GM21515 (cell line): ENCODE measurements around the gene RAMACL.

ENCODE experiments used
- ATAC-seq: cut with Tn5 transposase; IDR thresholded peaks from one replicate; pipeline ENCODE4 v1.9.1; 2021; ENCODE audit not compliant: unreplicated experiment

The RAMACL gene

GRCh38 chr6:166580076-166581050 lies 6.1 kb downstream of the RAMACL start:
- ATAC-seq: no peak

- ATAC-seq: no peak
Measured at GRCh38 chr6:166579237-166579850, 7.1 kb downstream of the RAMACL start.

DNA sequence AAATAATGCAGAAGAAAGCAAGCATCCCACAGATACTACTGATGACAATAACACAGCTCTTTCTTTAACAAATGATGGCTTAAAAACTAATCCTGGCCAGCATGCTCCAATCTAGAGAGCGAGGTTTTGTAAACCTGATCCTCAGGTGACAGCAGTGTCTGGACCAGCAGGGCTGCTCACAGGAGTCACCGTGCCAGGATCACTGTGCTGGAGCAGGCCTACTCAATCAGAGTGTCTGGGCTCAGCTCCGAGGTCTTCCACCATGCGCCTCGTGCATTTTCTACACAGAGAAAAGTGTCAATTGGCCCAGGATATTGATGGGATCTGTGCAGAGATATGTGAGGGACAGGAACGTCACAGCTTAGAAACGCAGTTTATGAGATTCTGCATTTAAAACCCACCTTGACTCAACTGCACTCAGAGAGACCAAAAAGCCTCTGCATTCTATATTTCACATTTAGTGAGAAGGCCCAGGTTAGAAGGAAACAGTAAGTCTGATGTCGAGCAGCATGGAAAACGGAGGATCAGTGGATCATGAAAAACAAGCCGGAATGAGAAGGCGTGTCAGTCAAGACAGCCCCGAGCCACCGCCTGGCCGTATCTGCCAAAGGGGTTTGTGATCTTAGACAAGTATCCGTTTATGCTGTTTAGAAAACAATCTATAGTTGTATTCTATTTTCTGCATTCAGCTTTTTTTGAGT lies 7.8 kb downstream of the RAMACL start:
- no peak for ATAC-seq

- ATAC-seq: no peak
Measured at GRCh38 chr6:166575205-166575604, 11.3 kb downstream of the RAMACL start.

- ATAC-seq: no peak
Measured at GRCh38 chr6:166573511-166574216, 12.8 kb downstream of the RAMACL start.

DNA sequence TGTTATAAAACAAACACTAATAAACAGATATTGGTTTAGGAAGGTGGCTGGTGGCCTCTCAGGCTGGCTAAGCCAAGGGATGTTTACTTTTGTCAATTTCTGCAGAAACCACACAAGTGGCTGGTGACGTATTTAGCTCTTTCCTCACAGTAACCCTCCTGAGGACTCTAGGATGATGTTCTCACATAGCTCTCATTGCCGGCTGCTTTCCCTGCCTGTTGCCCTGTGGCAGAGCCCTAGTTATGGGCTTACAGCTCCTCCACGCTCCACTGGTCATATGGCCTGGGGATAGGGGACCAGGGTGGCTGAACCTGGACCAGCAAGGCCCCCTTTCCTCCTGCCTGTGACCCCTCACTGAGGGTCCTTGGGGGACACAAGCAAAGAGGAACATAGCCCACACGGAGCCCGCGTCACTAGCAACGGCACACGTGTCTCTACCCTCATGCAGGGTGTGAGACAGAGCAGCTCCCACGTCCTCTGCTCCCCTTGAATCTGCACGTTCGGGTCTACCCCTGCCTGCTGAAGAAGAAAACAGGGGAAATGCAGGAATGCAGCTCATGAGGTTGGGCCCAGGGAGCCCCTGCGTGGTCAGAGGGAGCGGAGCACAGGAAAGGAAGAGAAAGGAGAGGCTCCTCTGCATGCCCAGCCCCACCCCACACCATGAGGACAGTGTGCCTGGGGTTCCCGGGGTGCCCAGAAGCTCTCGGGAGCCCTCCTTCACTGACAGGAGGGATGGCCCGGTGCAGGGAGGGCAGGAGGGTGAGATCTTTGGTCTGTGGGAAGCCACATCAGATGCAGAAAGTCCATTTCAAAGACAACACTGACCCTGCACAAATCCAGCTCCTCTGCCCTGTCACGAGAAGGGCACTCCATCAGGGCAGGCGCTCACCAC lies 13.9 kb downstream of the RAMACL start:
- no peak for ATAC-seq

- no peak for ATAC-seq
Measured at GRCh38 chr6:166570929-166571713, 15.4 kb downstream of the RAMACL start.

DNA sequence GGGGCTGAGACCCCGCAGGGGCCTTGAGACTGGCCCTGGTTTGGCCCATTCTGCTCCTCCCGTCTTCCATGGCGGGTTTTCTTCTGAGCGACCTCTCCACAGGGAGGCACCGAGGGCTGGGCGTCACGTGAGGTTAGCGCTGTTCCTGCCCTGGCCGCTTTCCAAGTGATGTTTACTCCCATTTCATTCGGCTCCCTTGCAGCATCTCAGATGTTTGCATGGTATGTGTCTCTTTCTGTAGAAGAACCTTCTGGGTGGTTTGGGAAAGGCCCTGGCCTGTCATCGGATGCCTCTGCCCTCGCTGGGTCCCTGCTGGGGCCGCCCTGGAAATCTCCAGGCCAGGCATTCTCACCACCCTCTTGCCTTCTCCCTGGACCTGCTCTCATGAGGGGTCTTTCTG lies 17.3 kb downstream of the RAMACL start:
- ATAC-seq: no peak

- no peak for ATAC-seq
Measured at GRCh38 chr6:166567813-166568212, 18.7 kb downstream of the RAMACL start.

DNA sequence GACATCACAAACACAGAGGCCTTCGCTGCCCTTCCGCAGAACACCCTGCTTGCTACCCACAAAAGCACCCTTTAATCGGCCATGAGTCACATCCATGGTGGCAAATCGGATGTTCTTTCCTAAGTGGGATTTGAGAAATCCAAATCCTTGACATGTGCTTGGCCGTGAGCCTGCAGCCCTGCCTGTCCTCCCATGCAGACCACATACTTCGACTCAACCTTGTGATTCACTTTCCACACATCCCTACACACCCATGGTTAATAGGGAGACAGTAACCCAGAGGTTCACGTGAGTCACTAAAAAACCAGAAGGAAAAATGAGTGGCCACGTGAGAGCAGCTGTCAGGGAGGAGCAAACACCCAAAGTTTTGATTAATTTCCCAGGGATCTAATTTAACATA lies 19.4 kb downstream of the RAMACL start:
- ATAC-seq: no peak

DNA sequence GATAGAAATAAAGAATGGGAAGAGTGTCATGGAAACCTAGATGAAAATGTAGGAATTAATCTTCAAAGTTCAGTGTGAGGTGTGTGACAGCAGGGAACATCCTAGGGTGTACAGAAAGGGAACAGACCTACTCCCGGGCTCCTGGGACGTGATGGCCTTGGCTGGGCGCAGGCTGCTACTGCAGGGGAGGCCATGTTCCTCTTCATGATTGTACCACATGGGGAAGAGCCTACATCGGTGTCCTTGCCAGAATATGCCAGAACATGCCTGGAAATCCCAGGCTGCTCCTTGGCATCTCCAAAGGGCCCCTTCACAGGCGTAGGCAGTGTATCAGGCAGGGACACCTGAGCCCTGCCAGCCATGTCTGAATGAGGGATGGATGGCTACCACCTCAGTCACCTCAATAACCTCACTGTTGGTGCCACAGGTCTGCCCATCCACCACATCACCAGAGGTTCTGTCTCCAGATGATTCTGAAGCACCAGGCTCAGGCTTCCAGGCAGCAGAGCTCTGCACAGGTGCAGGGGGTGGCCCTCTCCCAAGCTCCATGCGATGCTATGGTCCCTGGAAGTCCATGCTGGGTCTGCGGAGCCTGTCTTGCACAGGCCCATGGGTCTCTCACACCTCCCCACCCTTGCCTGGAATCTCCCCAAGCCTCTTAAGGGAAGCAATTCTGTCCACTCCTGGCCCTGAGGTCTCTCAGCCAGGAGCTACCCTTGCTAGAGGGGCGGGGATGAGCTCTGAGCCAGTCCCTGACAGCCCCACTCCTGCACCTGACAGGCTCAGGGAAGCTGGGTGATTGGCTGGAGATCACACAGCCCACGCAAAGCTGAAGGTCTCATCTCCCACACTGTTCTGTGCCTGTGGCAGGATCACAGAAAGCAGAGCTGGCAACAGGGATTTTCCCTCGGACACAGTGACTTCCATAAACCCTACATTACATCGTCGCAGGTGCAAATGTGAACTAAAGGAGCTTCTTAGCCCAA lies 20.2 kb downstream of the RAMACL start:
- no peak for ATAC-seq

- ATAC-seq: no peak
Measured at GRCh38 chr6:166565084-166565967, 21.2 kb downstream of the RAMACL start.

DNA sequence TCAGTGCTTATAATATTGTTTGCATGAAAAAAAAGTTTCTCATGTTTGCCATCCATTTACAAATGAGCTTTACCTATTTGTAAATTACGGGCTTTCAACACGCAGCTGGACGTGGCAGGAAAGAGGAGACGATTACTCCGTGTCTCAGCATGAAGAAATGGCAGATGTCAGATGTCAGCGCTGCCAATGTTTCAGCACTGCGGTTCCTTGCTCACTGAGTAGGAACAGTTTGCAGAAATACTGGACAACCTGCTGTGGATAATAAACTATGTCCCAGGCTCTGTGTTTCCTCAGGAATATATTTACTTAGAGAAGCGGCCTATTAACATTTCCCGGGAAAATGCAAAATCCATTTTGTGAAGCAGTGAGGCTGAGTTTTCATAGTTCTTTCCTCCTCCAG lies 22.7 kb downstream of the RAMACL start:
- ATAC-seq: no peak

- no peak for ATAC-seq
Measured at GRCh38 chr6:166563200-166563599, 23.3 kb downstream of the RAMACL start.

- ATAC-seq: no peak
Measured at GRCh38 chr6:166562726-166563125, 23.8 kb downstream of the RAMACL start.

- ATAC-seq: no peak
Measured at GRCh38 chr6:166561771-166562359, 24.6 kb downstream of the RAMACL start.

DNA sequence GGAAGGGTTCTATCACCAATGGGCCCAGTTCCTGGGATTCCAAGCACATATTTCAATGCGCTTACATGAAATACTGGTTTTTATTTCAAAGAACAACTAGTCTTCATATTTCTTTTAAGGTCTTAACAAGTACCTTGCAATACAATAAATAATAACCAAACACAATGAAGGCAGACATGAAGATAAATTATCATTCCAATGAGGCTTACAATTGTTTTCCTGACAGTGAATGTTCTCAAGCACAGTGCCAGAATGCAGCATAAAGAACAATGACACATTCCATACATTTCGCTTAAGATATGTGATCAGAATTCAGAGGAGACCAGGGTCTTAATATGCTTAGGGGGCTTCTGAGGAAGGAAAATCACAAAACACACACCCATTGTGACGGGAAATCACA lies 26.3 kb downstream of the RAMACL start:
- no peak for ATAC-seq
